ENCODE results near the gene TCHP.
A peak's percentile ranks its signal among the peaks of the same experiment; 100 is the strongest.
"Not testable (repeated sequence)": the region's sequence is repeated elsewhere in the genome, so short reads cannot be mapped to it uniquely, and the experiment has no call there.

Gene TCHP

GRCh38 chr12:109925185-109925840 is 25.2 kb downstream of the TCHP start:
- H3K27ac ChIP-seq = no peak overlapping the region
- no peak for TF ChIP-seq CTCF (conservative IDR thresholded peaks at IDR 0.05)

GRCh38 chr12:109926016-109926415 is 25.9 kb downstream of the TCHP start:
- TF ChIP-seq CTCF (conservative IDR thresholded peaks at IDR 0.05) = no peak
- no peak overlapping the region for H3K27ac ChIP-seq

DNA sequence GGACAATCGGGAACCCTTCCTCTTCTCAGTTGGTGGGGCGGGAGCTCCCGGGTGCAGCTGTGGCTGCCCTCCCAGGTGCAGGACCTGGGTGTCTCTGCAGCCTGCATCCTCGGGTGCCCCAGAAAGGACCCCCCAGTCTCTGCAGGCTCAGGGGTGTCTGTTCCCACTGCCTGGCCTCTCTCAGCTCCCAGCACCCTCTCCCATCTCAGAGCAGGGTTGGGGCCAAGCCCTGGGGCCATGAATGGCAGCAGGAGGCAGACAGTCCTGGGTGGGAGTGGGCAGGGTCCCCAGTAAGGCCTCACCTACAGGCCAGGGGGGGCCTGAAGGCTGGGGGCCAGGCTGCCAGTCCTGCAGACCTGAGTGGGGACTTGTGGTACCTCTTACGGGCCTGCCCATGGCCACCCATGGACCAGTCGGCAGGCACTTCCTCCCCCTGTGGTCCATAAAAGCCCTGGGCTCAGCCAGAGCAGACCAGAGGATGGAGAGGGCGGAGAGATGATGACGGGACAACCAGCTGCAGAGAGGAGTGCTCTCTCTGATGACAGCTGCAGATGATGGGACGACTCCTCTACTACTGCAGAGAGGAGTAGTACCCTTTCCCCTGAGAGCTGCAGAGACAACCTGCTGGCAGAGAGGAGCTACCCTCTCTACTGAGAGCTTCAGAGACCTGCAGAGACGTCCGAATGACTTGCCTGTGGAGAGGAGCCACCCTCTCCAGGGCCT is 26.6 kb downstream of the TCHP start:
- no peak overlapping the region for H3K27ac ChIP-seq
- no peak for TF ChIP-seq CTCF (conservative IDR thresholded peaks at IDR 0.05)

- peak; percentile 90 for TF ChIP-seq CTCF (conservative IDR thresholded peaks at IDR 0.05)
- no peak overlapping the region for H3K27ac ChIP-seq
These were observed 27.5 kb downstream of the TCHP start for GRCh38 chr12:109927622-109928021.

GRCh38 chr12:109928058-109928656 is 28.1 kb downstream of the TCHP start:
- no peak for TF ChIP-seq CTCF (conservative IDR thresholded peaks at IDR 0.05)
- no peak overlapping the region for H3K27ac ChIP-seq

GRCh38 chr12:109929326-109929725 is 29.3 kb downstream of the TCHP start:
- H3K27ac ChIP-seq = not testable (repeated sequence)

GRCh38 chr12:109930028-109930800 is 30.1 kb downstream of the TCHP start:
- no peak overlapping the region for H3K27ac ChIP-seq
- TF ChIP-seq CTCF (conservative IDR thresholded peaks at IDR 0.05) = no peak
